SK-N-SH treated with all-trans-retinoic acid at 6 μM for 48 hours (cell line): ENCODE measurements around the gene FMN1.
A peak's percentile ranks its signal among the peaks of the same experiment; 100 is the strongest.

Experiments used
- ATAC-seq: fragments of 200-7000 bp; cut with Tn5 transposase; 3 replicates; pipeline ENCODE4 v1.9.1; 2020; ENCODE audit warnings: mild to moderate bottlenecking, moderate library complexity
- ARNTL ChIP-seq: fragments of 450-650 bp; formaldehyde crosslinking; IDR thresholded peaks from 2 replicates; pipeline ENCODE4 v1.5.0; 2020; ENCODE audit warnings: low read depth, mild to moderate bottlenecking, moderate library complexity, borderline replicate concordance
- BACH2 ChIP-seq: fragments of 250-450 bp; sonication (Bioruptor Pico); IDR thresholded peaks from 2 replicates; pipeline ENCODE4 v1.9.0; 2021; ENCODE audit warnings: mild to moderate bottlenecking, borderline replicate concordance
- CREB5 ChIP-seq: fragments of 250-450 bp; sonication (Bioruptor Pico); IDR thresholded peaks from 2 replicates; pipeline ENCODE4 v1.5.1; 2020; ENCODE audit warnings: low read depth, mild to moderate bottlenecking, moderate library complexity
- CSDC2 ChIP-seq: fragments of 250-450 bp; sonication (Bioruptor Pico); IDR thresholded peaks from 2 replicates; pipeline ENCODE4 v1.5.0; 2020; ENCODE audit warnings: mild to moderate bottlenecking, moderate library complexity
- CSRNP3 ChIP-seq: fragments of 250-450 bp; sonication (Bioruptor Pico); IDR thresholded peaks from 2 replicates; pipeline ENCODE4 v1.5.1; 2021; ENCODE audit warnings: mild to moderate bottlenecking, moderate library complexity
- ESRRG ChIP-seq: fragments of 250-450 bp; sonication (Bioruptor Pico); IDR thresholded peaks from 2 replicates; pipeline ENCODE4 v1.6.1; 2021; ENCODE audit warnings: mild to moderate bottlenecking
- GLIS3 ChIP-seq: fragments of 250-450 bp; sonication (Bioruptor Pico); IDR thresholded peaks from 2 replicates; pipeline ENCODE4 v1.5.0; 2020; ENCODE audit warnings: mild to moderate bottlenecking, moderate library complexity
- ISL1 ChIP-seq: fragments of 250-450 bp; sonication (Bioruptor Pico); IDR thresholded peaks from 2 replicates; pipeline ENCODE4 v2.1.2; 2022; ENCODE audit warnings: mild to moderate bottlenecking, moderate library complexity
- OSR1 ChIP-seq: fragments of 250-450 bp; sonication (Bioruptor Pico); IDR thresholded peaks from 2 replicates; pipeline ENCODE4 v1.8.0; 2022; ENCODE audit warnings: moderate library complexity, mild to moderate bottlenecking, inconsistent platforms
- POU6F1 ChIP-seq: fragments of 250-450 bp; sonication (Bioruptor Pico); IDR thresholded peaks from 2 replicates; pipeline ENCODE4 v1.8.0; 2021; ENCODE audit warnings: low read depth, mild to moderate bottlenecking, moderate library complexity, borderline replicate concordance
- PPARA ChIP-seq: fragments of 250-450 bp; sonication (Bioruptor Pico); IDR thresholded peaks from 2 replicates; pipeline ENCODE4 v1.5.0; 2020; ENCODE audit warnings: mild to moderate bottlenecking, borderline replicate concordance
- RARB ChIP-seq: fragments of 250-450 bp; sonication (Bioruptor Pico); IDR thresholded peaks from 2 replicates; pipeline ENCODE4 v1.8.0; 2021; ENCODE audit warnings: mild to moderate bottlenecking, moderate library complexity
- SNAI2 ChIP-seq: fragments of 250-450 bp; sonication (Bioruptor Pico); IDR thresholded peaks from 2 replicates; pipeline ENCODE4 v1.5.0; 2020; ENCODE audit warnings: mild to moderate bottlenecking, moderate library complexity
- TCF4 ChIP-seq: fragments of 250-450 bp; sonication (Bioruptor Pico); IDR thresholded peaks from 2 replicates; pipeline ENCODE4 v1.8.0; 2021; ENCODE audit warnings: mild to moderate bottlenecking, moderate library complexity, borderline replicate concordance
- TOX ChIP-seq: fragments of 250-450 bp; sonication (Bioruptor Pico); IDR thresholded peaks from 2 replicates; pipeline ENCODE4 v1.8.0; 2021; ENCODE audit warnings: mild to moderate bottlenecking, moderate library complexity, borderline replicate concordance
- TSHZ2 ChIP-seq: fragments of 250-450 bp; sonication (Bioruptor Pico); IDR thresholded peaks from 2 replicates; pipeline ENCODE4 v1.5.0; 2020; ENCODE audit warnings: mild to moderate bottlenecking, moderate library complexity
- ZC3H10 ChIP-seq: fragments of 250-450 bp; sonication (Bioruptor Pico); IDR thresholded peaks from 2 replicates; pipeline ENCODE4 v1.5.1; 2021; ENCODE audit warnings: mild to moderate bottlenecking, moderate library complexity
- ZFP3 ChIP-seq: fragments of 250-450 bp; sonication (Bioruptor Pico); IDR thresholded peaks from 2 replicates; pipeline ENCODE4 v1.5.0; 2020; ENCODE audit warnings: mild to moderate bottlenecking, moderate library complexity
- ZFP30 ChIP-seq: fragments of 450-650 bp; formaldehyde crosslinking; IDR thresholded peaks from 2 replicates; pipeline ENCODE4 v1.5.0; 2022; ENCODE audit warnings: mild to moderate bottlenecking, moderate library complexity
- ZNF565 ChIP-seq: fragments of 450-650 bp; formaldehyde crosslinking; conservative IDR thresholded peaks from 2 replicates; pipeline ENCODE4 v1.5.0; 2020; ENCODE audit warnings: low read depth, mild to moderate bottlenecking, moderate library complexity
- ZNF70 ChIP-seq: fragments of 450-650 bp; formaldehyde crosslinking; IDR thresholded peaks from 2 replicates; pipeline ENCODE4 v1.5.0; 2020; ENCODE audit warnings: mild to moderate bottlenecking, moderate library complexity
- ZNF8 ChIP-seq: fragments of 450-650 bp; formaldehyde crosslinking; IDR thresholded peaks from 2 replicates; pipeline ENCODE4 v1.5.0; 2020; ENCODE audit warnings: mild to moderate bottlenecking, moderate library complexity

The FMN1 gene

GRCh38 chr15:32867313-32867626 is 327.2 kb downstream of the FMN1 start:
- ATAC-seq, result peak; percentile 77
- TF ChIP-seq ZNF8 (CRISPR knock-in tag) (no peak), ZNF565 (CRISPR knock-in tag) (no peak), ISL1 (CRISPR knock-in tag) (no peak), POU6F1 (CRISPR knock-in tag) (no peak), BACH2 (no peak), ARNTL (CRISPR knock-in tag) (no peak)
- TF ChIP-seq, all 23 proteins: peak for 0

- ATAC-seq, result no peak
- TF ChIP-seq ARNTL (CRISPR knock-in tag) (no peak), ZNF565 (CRISPR knock-in tag) (no peak), SNAI2 (CRISPR knock-in tag) (no peak), CSRNP3 (CRISPR knock-in tag) (no peak), ZFP30 (CRISPR knock-in tag) (no peak), ZFP3 (CRISPR knock-in tag) (no peak), ESRRG (CRISPR knock-in tag) (no peak), PPARA (CRISPR knock-in tag) (no peak), TOX (CRISPR knock-in tag) (no peak), RARB (CRISPR knock-in tag) (no peak), TSHZ2 (CRISPR knock-in tag) (no peak), BACH2 (no peak), ISL1 (CRISPR knock-in tag) (no peak), ZNF8 (CRISPR knock-in tag) (no peak), GLIS3 (no peak)
Measured at GRCh38 chr15:32866454-32867312, 327.8 kb downstream of the FMN1 start.

GRCh38 chr15:32864841-32865240 is 329.7 kb downstream of the FMN1 start:
- ATAC-seq, result no peak
- TF ChIP-seq ZNF565 (CRISPR knock-in tag) (no peak), ISL1 (CRISPR knock-in tag) (no peak)

- no peak for ATAC-seq
- TF ChIP-seq ZC3H10 (CRISPR knock-in tag) (no peak), SNAI2 (CRISPR knock-in tag) (no peak), OSR1 (CRISPR knock-in tag) (no peak)
Measured at GRCh38 chr15:32864051-32864450, 330.5 kb downstream of the FMN1 start.

- no peak for TF ChIP-seq CREB5 (CRISPR knock-in tag)
- no peak for TF ChIP-seq OSR1 (CRISPR knock-in tag)
- no peak for TF ChIP-seq ISL1 (CRISPR knock-in tag)
- no peak for TF ChIP-seq TCF4 (CRISPR knock-in tag)
- TF ChIP-seq RARB (CRISPR knock-in tag), result no peak
- no peak for TF ChIP-seq PPARA (CRISPR knock-in tag)
- TF ChIP-seq POU6F1 (CRISPR knock-in tag), result no peak
- no peak for TF ChIP-seq ZNF565 (CRISPR knock-in tag)
- TF ChIP-seq ZNF8 (CRISPR knock-in tag), result no peak
- no peak for TF ChIP-seq ZFP30 (CRISPR knock-in tag)
- no peak for TF ChIP-seq SNAI2 (CRISPR knock-in tag)
- TF ChIP-seq ARNTL (CRISPR knock-in tag), result no peak
- TF ChIP-seq ZNF70 (CRISPR knock-in tag), result no peak
- no peak for TF ChIP-seq CSRNP3 (CRISPR knock-in tag)
- no peak for TF ChIP-seq CSDC2 (CRISPR knock-in tag)
- TF ChIP-seq, all 23 proteins: peak for 0
- ATAC-seq, result no peak; the same call in 2 of the 3 replicates
Measured at GRCh38 chr15:32861761-32862160, 332.8 kb downstream of the FMN1 start.
